AG04450 (cell line): ENCODE results near the gene NLN. TPM values are rescaled to one million over a fixed set of nuclear protein-coding genes. Genes with fewer than 3 reads are reported as not detected.

Experiments
- CTCF ChIA-PET: fragments of 300-600, 350-600 bp; formaldehyde crosslinking; extraction: SDS; loops from one replicate; lab custom pipeline; 2022; ENCODE audit warnings: antibody characterized with exemption, inconsistent platforms; lab: Charles Lee
- POLR2A ChIA-PET: fragments of 350-600 bp; formaldehyde crosslinking; extraction: SDS; loops from one replicate; lab custom pipeline; 2021; ENCODE audit warnings: antibody characterized with exemption, inconsistent platforms; lab: Yijun Ruan, JAX
- DNase-seq: peaks from one replicate; pipeline ENCODE4 v3.0.0-alpha.2; 2011; ENCODE audit warnings: low read depth, low spot score
- H3K27ac ChIP-seq: one replicate; pipeline ENCODE4 v1.5.1; 2012; ENCODE audit warnings: low read depth, low read length, control low read depth
- H3K27me3 ChIP-seq: one replicate; pipeline ENCODE4 v1.6.0; 2012; ENCODE audit warnings: low read length; ENCODE audit not compliant: control insufficient read depth, insufficient read depth
- H3K4me3 ChIP-seq: 2 replicates; pipeline ENCODE4 v1.5.1; 2011; ENCODE audit warnings: mild to moderate bottlenecking, low read depth, low read length, control low read depth
- H3K9me3 ChIP-seq: 2 replicates; pipeline ENCODE4 v1.5.1; 2012; ENCODE audit warnings: low read length; ENCODE audit not compliant: control insufficient read depth, insufficient read depth
- CTCF ChIP-seq: IDR thresholded peaks from 2 replicates; pipeline ENCODE4 v1.5.1; 2011; ENCODE audit warnings: low read depth, low read length, control low read depth, inconsistent platforms
- polyA plus RNA-seq: library from polyadenylated mRNA; depleted of rRNA; stranded (reverse); fragments of >200 nt; gene quantifications from 2 replicates; pipeline ENCODE4 v1.2.3, GENCODE V29; 2011

The NLN gene
- polyA plus RNA-seq, 1 experiment, result 28.8 TPM

GRCh38 chr5:65791712-65792673 lies 70.0 kb downstream of the NLN start:
- H3K27me3 ChIP-seq, result no peaks in the 10 kb centered on the region
- CTCF ChIA-PET, result no interaction called here
- H3K9me3 ChIP-seq, result no peaks in the 10 kb centered on the region
- TF ChIP-seq CTCF, result no peak
- H3K27ac ChIP-seq, result no peak overlapping the region
- no peak for DNase-seq
- POLR2A ChIA-PET, result no interaction called here
- no peak overlapping the region for H3K4me3 ChIP-seq

GRCh38 chr5:65796269-65796668 lies 74.3 kb downstream of the NLN start:
- Histone ChIP-seq H3K27ac (no peak overlapping the region), H3K27me3 (no peaks in the 10 kb centered on the region), H3K9me3 (no peaks in the 10 kb centered on the region), H3K4me3 (no peak overlapping the region)
- no peak for TF ChIP-seq CTCF
- DNase-seq, result no peak
- POLR2A ChIA-PET, result no interaction called here
- CTCF ChIA-PET, result no interaction called here

DNA sequence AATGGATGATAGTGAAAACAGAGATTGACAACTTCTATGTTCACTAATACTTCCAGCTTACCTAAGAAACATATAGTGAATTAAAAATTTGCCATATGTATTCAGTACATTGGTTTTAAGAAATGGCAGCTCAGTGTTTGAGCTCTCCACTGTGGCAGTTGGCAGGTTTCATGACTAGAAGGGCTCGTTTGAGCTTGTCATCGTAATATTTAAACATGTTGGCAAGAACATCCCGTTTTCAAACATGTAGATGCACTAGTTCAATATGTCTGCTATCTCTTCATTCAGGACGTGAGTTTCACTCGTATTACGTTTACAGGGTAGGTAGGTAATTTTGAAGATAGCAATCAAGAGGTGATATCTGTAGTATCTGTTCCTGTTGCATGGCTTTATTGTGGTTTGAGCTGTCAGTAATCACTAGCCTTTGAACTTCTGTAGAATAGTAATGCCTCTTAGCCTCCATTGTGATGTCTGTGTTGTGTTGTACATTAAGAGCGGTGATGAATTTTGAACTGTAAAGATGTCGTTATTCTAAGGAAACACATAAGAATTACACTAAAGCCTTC lies 74.8 kb downstream of the NLN start:
- ChIA-PET CTCF (no interaction called here), POLR2A (no interaction called here)
- no peak for TF ChIP-seq CTCF
- Histone ChIP-seq H3K27ac (no peak overlapping the region), H3K9me3 (no peaks in the 10 kb centered on the region), H3K4me3 (no peak overlapping the region), H3K27me3 (no peaks in the 10 kb centered on the region)
- no peak for DNase-seq

GRCh38 chr5:65797481-65797880 lies 75.5 kb downstream of the NLN start:
- TF ChIP-seq CTCF, result no peak
- no peak overlapping the region for H3K4me3 ChIP-seq
- ChIA-PET CTCF (no interaction called here), POLR2A (no interaction called here)
- no peaks in the 10 kb centered on the region for H3K27me3 ChIP-seq
- no peak overlapping the region for H3K27ac ChIP-seq
- DNase-seq, result no peak
- H3K9me3 ChIP-seq, result peaks cover 6% of the 10 kb centered on the region

GRCh38 chr5:65799857-65800256 lies 77.9 kb downstream of the NLN start:
- peaks cover 18% of the 10 kb centered on the region for H3K9me3 ChIP-seq
- ChIA-PET POLR2A (no interaction called here), CTCF (no interaction called here)
- H3K27me3 ChIP-seq, result no peaks in the 10 kb centered on the region
- no peak overlapping the region for H3K4me3 ChIP-seq
- TF ChIP-seq CTCF, result no peak
- no peak overlapping the region for H3K27ac ChIP-seq
- no peak for DNase-seq
